Fibroblast of lung (primary cell): ENCODE measurements around the gene DBH. TPM values are rescaled to one million over a fixed set of nuclear protein-coding genes. Genes with fewer than 3 reads are reported as not detected.

Experiments
- DNase-seq, 2 donors: peaks; one replicate each; pipeline versions ENCODE4 v3.0.0 to v3.0.0-alpha.2; 2010; ENCODE audit warnings: low read depth in 2 of 2
- H2AFZ ChIP-seq: 2 replicates; pipeline ENCODE4 v1.5.1; 2012; ENCODE audit warnings: low read length, control low read depth, inconsistent platforms
- H3K27ac ChIP-seq: 2 replicates; pipeline ENCODE4 v1.5.1; 2011; ENCODE audit warnings: low read length, control low read depth; ENCODE audit not compliant: insufficient read depth
- H3K27me3 ChIP-seq: 2 replicates; pipeline ENCODE4 v1.5.1; 2011; ENCODE audit warnings: mild to moderate bottlenecking, low read length; ENCODE audit not compliant: control insufficient read depth, insufficient read depth
- H3K36me3 ChIP-seq: 2 replicates; pipeline ENCODE4 v1.5.1; 2011; ENCODE audit warnings: low read length; ENCODE audit not compliant: control insufficient read depth, insufficient read depth
- H3K4me1 ChIP-seq: 2 replicates; pipeline ENCODE4 v1.5.1; 2011; ENCODE audit warnings: low read length; ENCODE audit not compliant: control insufficient read depth, insufficient read depth; ENCODE audit errors: extremely low read depth
- H3K4me2 ChIP-seq: 2 replicates; pipeline ENCODE4 v1.5.1; 2011; ENCODE audit warnings: low read length, control low read depth; ENCODE audit not compliant: insufficient read depth; ENCODE audit errors: extremely low read depth
- H3K4me3 ChIP-seq, 4 experiments: fragments of 200-600 bp in 1 of 4; sonication (generic) in 1 of 4; replicated peaks in 1 of 4; 2 replicates each; pipeline ENCODE4 v1.5.1; 2011 to 2016; ENCODE audit warnings: low read length in 4 of 4, low read depth in 3 of 4, mild to moderate bottlenecking in 3 of 4, control low read depth in 2 of 4, inconsistent platforms in 1 of 4, mixed read lengths in 1 of 4; ENCODE audit not compliant: insufficient read depth in 1 of 4; ENCODE audit errors: control extremely low read depth in 1 of 4
- H3K79me2 ChIP-seq: 2 replicates; pipeline ENCODE4 v1.5.1; 2012; ENCODE audit warnings: mild to moderate bottlenecking, low read length, inconsistent platforms; ENCODE audit not compliant: control insufficient read depth, insufficient read depth
- H3K9ac ChIP-seq: 2 replicates; pipeline ENCODE4 v1.5.1; 2011; ENCODE audit warnings: mild to moderate bottlenecking, low read length, control low read depth; ENCODE audit not compliant: insufficient read depth
- H3K9me3 ChIP-seq: 2 replicates; pipeline ENCODE4 v1.5.1; 2012; ENCODE audit warnings: low read depth, low read length; ENCODE audit not compliant: control insufficient read depth, insufficient read depth
- H4K20me1 ChIP-seq: 2 replicates; pipeline ENCODE4 v1.5.1; 2011; ENCODE audit warnings: low read length; ENCODE audit not compliant: control insufficient read depth, insufficient read depth; ENCODE audit errors: extremely low read depth
- CTCF ChIP-seq, 2 donors: IDR thresholded peaks in 1 of 2; conservative IDR thresholded peaks in 1 of 2; 1 replicate in 1 of 2; 2 replicates in 1 of 2; pipeline ENCODE4 v1.5.1; 2011 to 2012; ENCODE audit warnings: low read length in 2 of 2, control low read depth in 1 of 2, inconsistent platforms in 1 of 2, low read depth in 1 of 2, mild to moderate bottlenecking in 1 of 2
- EZH2 ChIP-seq: IDR thresholded peaks from 2 replicates; pipeline ENCODE4 v1.5.1; 2012; ENCODE audit warnings: low read length, control low read depth, mild to moderate bottlenecking; ENCODE audit errors: missing control alignments
- polyA plus RNA-seq, 2 donors: library from polyadenylated mRNA; depleted of rRNA in 1 of 2; stranded (reverse) in 1 of 2; unstranded in 1 of 2; fragments of >200 nt; gene quantifications; 2 replicates each; pipeline ENCODE4 v1.2.1, GENCODE V29; 2011 to 2012; ENCODE audit warnings: missing spikeins in 1 of 2
- total RNA-seq: library from RNA; depleted of rRNA; stranded (reverse); fragments of >200 nt; gene quantifications from 2 replicates; pipeline ENCODE4 v1.2.1, GENCODE V29; 2014

DBH gene
- total and polyA plus RNA-seq, 2 donors (not counting 1 experiment from before 2014, with no cell fraction given) = not detected

DNA sequence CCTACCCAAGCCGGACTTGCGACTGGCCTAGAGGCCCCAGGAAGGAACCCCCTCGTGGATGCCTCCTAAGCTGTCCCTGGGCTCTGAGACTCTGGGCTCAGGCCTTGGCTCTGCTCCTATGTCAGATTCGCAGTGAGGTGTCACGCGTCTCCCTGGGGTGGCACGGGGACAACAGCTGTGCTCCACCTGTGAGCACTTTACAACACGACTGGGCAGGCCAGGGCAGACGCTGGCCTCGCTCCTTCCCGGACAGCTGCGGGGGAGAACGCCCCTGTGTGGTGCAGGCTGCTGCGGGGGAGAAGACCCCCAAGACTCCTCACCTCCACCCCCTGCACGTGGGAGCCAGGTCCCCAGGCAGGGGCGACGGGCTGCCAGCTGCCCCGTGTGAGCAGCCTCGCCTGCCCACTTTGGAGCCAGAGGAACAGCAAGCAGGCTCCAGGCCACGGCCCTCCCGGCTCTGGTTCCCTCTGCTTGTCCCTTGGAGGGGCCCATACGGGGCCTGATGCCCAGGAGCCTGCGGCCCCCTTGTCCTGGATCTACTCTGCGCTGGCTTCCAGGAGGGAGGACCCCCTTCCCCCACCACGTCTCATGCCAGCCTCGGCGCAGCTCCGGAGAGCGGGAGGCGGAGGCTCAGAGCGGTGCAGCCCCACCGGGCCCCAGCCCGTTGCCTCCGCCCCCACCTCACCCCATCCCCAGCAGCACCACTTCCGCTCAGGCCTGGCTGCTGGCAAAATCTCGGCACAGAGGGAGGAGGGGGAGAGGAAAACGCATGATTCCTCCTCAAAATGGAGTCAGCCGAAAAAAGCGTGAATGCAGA lies 66.0 kb downstream of the DBH start:
- TF ChIP-seq CTCF (conservative IDR thresholded peaks at IDR 0.05 in 1 of 2, IDR thresholded peaks at IDR 0.05 in 1 of 2; ENCODE audit: low read depth in 1 of 2, low read length in 2 of 2) (no peak), EZH2 (no peak)
- Histone ChIP-seq H3K9ac (no peak overlapping the region), H4K20me1 (no peaks in the 10 kb centered on the region), H3K79me2 (no peaks in the 10 kb centered on the region), H3K27ac (no peak overlapping the region), H3K4me2 (no peak overlapping the region), H3K4me1 (peaks cover 3% of the 10 kb centered on the region), H3K27me3 (peaks cover 6% of the 10 kb centered on the region), H2AFZ (no peak overlapping the region), H3K4me3 (peak overlapping the region in 1 of 4 experiments; percentile 17), H3K36me3 (no peaks in the 10 kb centered on the region), H3K9me3 (no peaks in the 10 kb centered on the region)
- peak; percentile 42 for DNase-seq

GRCh38 chr9:133702798-133703590 lies 66.8 kb downstream of the DBH start:
- H3K4me1 ChIP-seq = peaks cover 7% of the 10 kb centered on the region
- peaks cover 6% of the 10 kb centered on the region for H3K27me3 ChIP-seq
- H3K79me2 ChIP-seq = no peaks in the 10 kb centered on the region
- no peak for DNase-seq
- H3K36me3 ChIP-seq = no peaks in the 10 kb centered on the region
- H3K27ac ChIP-seq = no peak overlapping the region
- no peaks in the 10 kb centered on the region for H3K9me3 ChIP-seq
- peak overlapping the region in 1 of 4 experiments; percentile 17 for H3K4me3 ChIP-seq
- H2AFZ ChIP-seq = no peak overlapping the region
- no peak overlapping the region for H3K4me2 ChIP-seq
- TF ChIP-seq EZH2 = no peak
- no peak for TF ChIP-seq CTCF (conservative IDR thresholded peaks at IDR 0.05 in 1 of 2, IDR thresholded peaks at IDR 0.05 in 1 of 2; ENCODE audit: low read depth in 1 of 2, low read length in 2 of 2)
- no peak overlapping the region for H3K9ac ChIP-seq
- no peaks in the 10 kb centered on the region for H4K20me1 ChIP-seq

DNA sequence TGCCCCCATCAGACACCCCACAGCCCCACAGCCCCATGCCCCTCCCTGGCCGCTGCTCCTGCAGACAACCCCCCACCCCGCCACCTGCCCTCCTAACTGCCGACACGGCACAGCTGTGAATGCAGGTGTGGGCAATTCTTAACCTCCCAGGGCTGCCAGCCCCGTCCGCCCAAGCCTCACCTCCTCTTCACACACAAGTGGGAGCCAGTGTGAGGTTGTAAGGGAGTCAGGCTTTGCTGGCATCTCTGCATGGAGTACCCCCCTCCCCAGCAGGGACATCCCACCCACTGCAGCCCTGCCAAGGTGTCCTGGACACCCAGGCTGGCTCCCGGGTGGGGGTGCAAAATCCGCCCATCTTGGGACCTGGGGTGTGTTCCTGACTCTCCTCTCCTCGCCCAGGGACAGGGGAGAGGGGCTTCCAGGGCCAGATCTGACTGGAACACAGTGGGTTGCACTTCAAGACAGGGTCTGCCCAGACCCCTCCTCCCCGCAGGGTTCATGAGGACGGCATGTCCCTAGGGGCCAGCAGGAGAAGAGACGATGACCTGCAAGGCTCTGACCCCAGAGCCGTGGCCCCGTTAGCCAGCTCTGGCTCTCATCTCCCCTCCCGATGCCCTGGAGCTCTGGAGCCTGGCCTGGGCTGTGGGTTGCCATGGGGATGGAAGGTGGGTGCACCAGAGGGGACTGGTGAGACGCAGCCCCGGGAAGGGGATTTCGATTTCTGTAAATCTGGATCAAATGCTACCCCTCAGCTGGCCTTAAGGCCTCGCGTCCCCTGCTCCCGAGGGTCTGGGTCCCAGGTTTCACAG lies 67.6 kb downstream of the DBH start:
- Histone ChIP-seq H2AFZ (no peak overlapping the region), H3K4me3 (no peak overlapping the region), H3K27ac (no peak overlapping the region), H3K9me3 (no peaks in the 10 kb centered on the region), H3K27me3 (peaks cover 6% of the 10 kb centered on the region), H3K4me2 (no peak overlapping the region), H4K20me1 (no peaks in the 10 kb centered on the region), H3K9ac (no peak overlapping the region), H3K4me1 (peaks cover 7% of the 10 kb centered on the region), H3K36me3 (no peaks in the 10 kb centered on the region), H3K79me2 (no peaks in the 10 kb centered on the region)
- no peak for DNase-seq
- TF ChIP-seq EZH2 (no peak), CTCF (conservative IDR thresholded peaks at IDR 0.05 in 1 of 2, IDR thresholded peaks at IDR 0.05 in 1 of 2; ENCODE audit: low read depth in 1 of 2, low read length in 2 of 2) (no peak)
